H1 (cell line): ENCODE data around the gene IQCH. TPM values are rescaled to one million over a fixed set of nuclear protein-coding genes. Genes with fewer than 3 reads are reported as not detected.

ENCODE experiments used
- CTCF ChIA-PET: fragments of 300-600 bp; sonication (Branson Sonifier 250); formaldehyde crosslinking; loops from one replicate; lab custom pipeline; 2021; ENCODE audit not compliant: partially characterized antibody; lab: Charles Lee
- POLR2A ChIA-PET: fragments of 300-600 bp; sonication (Branson Sonifier 250); formaldehyde crosslinking; loops from one replicate; lab custom pipeline; 2021; ENCODE audit warnings: inconsistent platforms; ENCODE audit not compliant: partially characterized antibody; lab: Charles Lee
- DNase-seq, 2 experiments: peaks; one replicate each; pipeline versions ENCODE4 v3.0.0 to v3.0.0-alpha.2; 2010 to 2022; ENCODE audit warnings: low spot score in 2 of 2, low read depth in 1 of 2, mixed read lengths in 1 of 2
- FAIRE-seq: peaks from 2 replicates; lab custom pipeline; 2011; peaks lifted over from hg19 to GRCh38; lab: Jason Lieb, UNC
- H2AFZ ChIP-seq: 2 replicates; pipeline ENCODE4 v1.8.1; 2012; ENCODE audit warnings: low read length, inconsistent platforms
- H2AK5ac ChIP-seq: 2 replicates; pipeline ENCODE4 v1.6.1; 2013; ENCODE audit warnings: low read depth, low read length
- H2BK120ac ChIP-seq: replicated peaks from 2 replicates; pipeline ENCODE3; 2013; ENCODE audit warnings: low read depth, low read length, inconsistent platforms
- H2BK12ac ChIP-seq: 2 replicates; pipeline ENCODE4 v1.6.1; 2013; ENCODE audit warnings: low read depth, low read length
- H2BK15ac ChIP-seq: 2 replicates; pipeline ENCODE4 v1.6.1; 2013; ENCODE audit warnings: low read length
- H2BK20ac ChIP-seq: 2 replicates; pipeline ENCODE4 v1.6.1; 2013; ENCODE audit warnings: low read length
- H2BK5ac ChIP-seq: 2 replicates; pipeline ENCODE4 v1.6.1; 2013; ENCODE audit warnings: low read depth, low read length
- H3K14ac ChIP-seq: 2 replicates; pipeline ENCODE4 v1.6.1; 2013; ENCODE audit warnings: inconsistent platforms; ENCODE audit not compliant: insufficient read length
- H3K18ac ChIP-seq: 2 replicates; pipeline ENCODE4 v1.6.1; 2013; ENCODE audit warnings: low read length; ENCODE audit errors: extremely low read depth
- H3K23ac ChIP-seq: 2 replicates; pipeline ENCODE4 v1.6.1; 2013; ENCODE audit warnings: inconsistent platforms; ENCODE audit not compliant: insufficient read length
- H3K23me2 ChIP-seq: 2 replicates; pipeline ENCODE4 v1.6.1; 2013; ENCODE audit warnings: low read depth, low read length
- H3K27ac ChIP-seq: 2 replicates; pipeline ENCODE4 v1.6.1; 2011; ENCODE audit warnings: low read depth, low read length, inconsistent platforms
- H3K27me3 ChIP-seq, 4 experiments: replicated peaks in 1 of 4; 1 replicate in 1 of 4; 2 replicates in 3 of 4; pipeline versions ENCODE4 v1.6.1 to v1.8.1; 2011 to 2013; ENCODE audit warnings: low read length in 3 of 4, mild to moderate bottlenecking in 3 of 4, inconsistent platforms in 2 of 4, mixed read lengths in 2 of 4, moderate library complexity in 1 of 4; ENCODE audit not compliant: control insufficient read depth in 3 of 4, insufficient read depth in 3 of 4; ENCODE audit errors: extremely low read depth in 1 of 4
- H3K36me3 ChIP-seq, 4 experiments: 2 replicates each; pipeline versions ENCODE4 v1.6.1 to v1.8.1; 2011 to 2013; ENCODE audit warnings: mild to moderate bottlenecking in 4 of 4, low read length in 3 of 4, moderate library complexity in 2 of 4, control low read depth in 1 of 4, inconsistent platforms in 1 of 4; ENCODE audit not compliant: insufficient read depth in 4 of 4, control insufficient read depth in 2 of 4
- H3K4ac ChIP-seq: replicated peaks from 2 replicates; pipeline ENCODE3; 2013; ENCODE audit warnings: low read length, low read depth, mixed read lengths, inconsistent platforms; ENCODE audit not compliant: insufficient read length
- H3K4me1 ChIP-seq, 4 experiments: replicated peaks in 1 of 4; 1 replicate in 1 of 4; 2 replicates in 3 of 4; pipeline versions ENCODE4 v1.6.1 to v1.8.1; 2011 to 2013; ENCODE audit warnings: low read length in 3 of 4, inconsistent platforms in 2 of 4, mixed read lengths in 1 of 4; ENCODE audit not compliant: insufficient read depth in 4 of 4, control insufficient read depth in 3 of 4
- H3K4me2 ChIP-seq, 2 experiments: 2 replicates each; pipeline versions ENCODE4 v1.6.1 to v1.8.1; 2011 to 2013; ENCODE audit warnings: low read depth in 2 of 2, low read length in 2 of 2, control low read depth in 1 of 2, inconsistent platforms in 1 of 2, mild to moderate bottlenecking in 1 of 2; ENCODE audit not compliant: insufficient read depth in 1 of 2
- H3K4me3 ChIP-seq, 4 experiments: fragments of 200-600, 300-600 bp in 1 of 4; sonication (generic), shearing (Covaris generic), sonication (Bioruptor Twin) in 1 of 4; 2 replicates each; pipeline versions ENCODE4 v1.5.1 to v1.8.1; 2011 to 2016; ENCODE audit warnings: low read length in 4 of 4, low read depth in 3 of 4, control low read depth in 2 of 4, inconsistent platforms in 2 of 4, mild to moderate bottlenecking in 2 of 4, mixed read lengths in 1 of 4, moderate library complexity in 1 of 4; ENCODE audit not compliant: insufficient read depth in 2 of 4; ENCODE audit errors: extremely low read depth in 1 of 4
- H3K56ac ChIP-seq: replicated peaks from 2 replicates; pipeline ENCODE3; 2013; ENCODE audit warnings: low read depth, mild to moderate bottlenecking, mixed read lengths, low read length, inconsistent platforms; ENCODE audit not compliant: insufficient read length
- H3K79me1 ChIP-seq: 2 replicates; pipeline ENCODE4 v1.6.1; 2013; ENCODE audit warnings: low read depth, low read length, control low read depth
- H3K79me2 ChIP-seq, 2 experiments: 2 replicates each; pipeline versions ENCODE4 v1.6.1 to v1.8.1; 2012 to 2013; ENCODE audit warnings: low read length in 2 of 2, mild to moderate bottlenecking in 2 of 2, inconsistent platforms in 1 of 2; ENCODE audit not compliant: insufficient read depth in 2 of 2, control insufficient read depth in 1 of 2
- H3K9ac ChIP-seq, 4 experiments: replicated peaks in 1 of 4; 1 replicate in 1 of 4; 2 replicates in 3 of 4; pipeline versions ENCODE4 v1.6.1 to v1.8.1; 2011 to 2013; ENCODE audit warnings: low read depth in 3 of 4, low read length in 3 of 4, control low read depth in 2 of 4, mild to moderate bottlenecking in 2 of 4, moderate library complexity in 2 of 4, inconsistent platforms in 1 of 4; ENCODE audit errors: extremely low read depth in 1 of 4
- H3K9me3 ChIP-seq, 2 experiments: 2 replicates each; pipeline versions ENCODE4 v1.6.1 to v1.8.1; 2012 to 2013; ENCODE audit warnings: mild to moderate bottlenecking in 2 of 2, moderate library complexity in 2 of 2, control low read depth in 1 of 2, inconsistent platforms in 1 of 2, low read depth in 1 of 2, low read length in 1 of 2, mixed read lengths in 1 of 2; ENCODE audit not compliant: insufficient read depth in 2 of 2
- H4K20me1 ChIP-seq, 2 experiments: replicated peaks in 1 of 2; 2 replicates each; pipeline versions ENCODE3 to v1.8.1; 2011 to 2013; ENCODE audit warnings: inconsistent platforms in 2 of 2, low read length in 2 of 2, mild to moderate bottlenecking in 1 of 2; ENCODE audit not compliant: insufficient read depth in 2 of 2, control insufficient read depth in 1 of 2
- H4K5ac ChIP-seq: 2 replicates; pipeline ENCODE4 v1.6.1; 2013; ENCODE audit warnings: low read length, low read depth, mixed read lengths, inconsistent platforms; ENCODE audit not compliant: insufficient read length
- H4K8ac ChIP-seq: 2 replicates; pipeline ENCODE4 v1.8.0; 2013; ENCODE audit warnings: mild to moderate bottlenecking, moderate library complexity, low read length, inconsistent platforms; ENCODE audit not compliant: insufficient read depth; ENCODE audit errors: extremely low read depth
- H4K91ac ChIP-seq: replicated peaks from 2 replicates; pipeline ENCODE3; 2013; ENCODE audit warnings: low read length, mixed read lengths, inconsistent platforms; ENCODE audit not compliant: insufficient read length
- CEBPB ChIP-seq: IDR thresholded peaks from 2 replicates; pipeline ENCODE4 v1.6.1; 2012; ENCODE audit warnings: low read depth, low read length
- CHD1 ChIP-seq: IDR thresholded peaks from 2 replicates; pipeline ENCODE4 v1.6.1; 2012; ENCODE audit warnings: low read depth, low read length, improper control_type of control experiment
- KDM1A ChIP-seq: fragments of 200-600, 300-600 bp; sonication (generic); IDR thresholded peaks from 2 replicates; pipeline ENCODE4 v1.7.1; 2016; ENCODE audit warnings: mild to moderate bottlenecking, low read length, borderline replicate concordance
- KDM5A ChIP-seq: fragments of 200-600 bp; IDR thresholded peaks from 2 replicates; pipeline ENCODE4 v1.7.1; 2012; ENCODE audit warnings: mild to moderate bottlenecking, low read length, inconsistent platforms, mixed read lengths
- PHF8 ChIP-seq: fragments of 200-600 bp; sonication (generic); conservative IDR thresholded peaks from 2 replicates; pipeline ENCODE4 v1.7.1; 2012; ENCODE audit warnings: low read depth, mild to moderate bottlenecking, inconsistent platforms, low read length, moderate library complexity
- RAD21 ChIP-seq, 2 experiments: IDR thresholded peaks in 1 of 2; conservative IDR thresholded peaks in 1 of 2; 2 replicates each; pipeline ENCODE4 v1.6.1; 2011; ENCODE audit warnings: low read depth in 2 of 2, low read length in 2 of 2, improper control_type of control experiment in 1 of 2, inconsistent platforms in 1 of 2, mild to moderate bottlenecking in 1 of 2, moderate library complexity in 1 of 2
- TCF12 ChIP-seq: IDR thresholded peaks from 2 replicates; pipeline ENCODE4 v1.6.1; 2011; ENCODE audit warnings: low read depth, mild to moderate bottlenecking, low read length
- WGBS, 2 experiments: shearing (Covaris generic) in 1 of 2; methylation state at CpG; one replicate each; pipeline versions ENCODE4 v1.1.6 to v1.1.7; 2013 to 2015; ENCODE audit warnings: low lambda C conversion rate in 2 of 2, mixed read lengths in 2 of 2, inconsistent platforms in 1 of 2, low coverage in 1 of 2, missing lambda C conversion rate in 1 of 2; ENCODE audit not compliant: insufficient replicate concordance in 2 of 2, insufficient coverage in 1 of 2, insufficient read length in 1 of 2; ENCODE audit errors: extremely low coverage in 1 of 2, missing lambda C conversion rate in 1 of 2; 5-methylcytosine and 5-hydroxymethylcytosine counted together
- polyA plus RNA-seq, 7 experiments: library from polyadenylated mRNA; depleted of rRNA in 3 of 7; stranded (reverse) in 5 of 7; unstranded in 2 of 7; fragments of >200 nt in 5 of 7; fragments of 200-250 nt in 2 of 7; gene quantifications; 1 replicate in 5 of 7; 2 replicates in 1 of 7; 4 replicates in 1 of 7; pipeline versions ENCODE4 v1.2.1 to v1.2.3, GENCODE V29; 2011 to 2013; ENCODE audit warnings: missing spikeins in 2 of 7, mixed read lengths in 2 of 7
- total RNA-seq: library from RNA; stranded (reverse); fragmentation: NEBNext Ultra II Directional; extraction: Animal tissue kit (Norgen Biotek cat#: 25700); gene quantifications from 2 replicates; pipeline ENCODE4 v1.2.1, GENCODE V29; 2021
- TF ChIP-seq, protein P1 (sequence below), 3 experiments: IDR thresholded peaks; 1 replicate in 2 of 3; 2 replicates in 1 of 3; pipeline versions ENCODE4 v1.5.1 to v1.6.1; 2011; ENCODE audit warnings: low read length in 3 of 3, mild to moderate bottlenecking in 3 of 3, inconsistent platforms in 2 of 3, low read depth in 1 of 3, moderate library complexity in 1 of 3; ENCODE audit not compliant: insufficient read depth in 1 of 3; ENCODE audit errors: control extremely low read depth in 1 of 3

Gene IQCH
- total and polyA plus RNA-seq, 2 of the 8 experiments (the other 6 are each of a cell fraction or from before 2014, with no cell fraction given), result 0.60 to 1.9 TPM

- H3K9ac ChIP-seq, result no peak overlapping the region
- POLR2A ChIA-PET, result interaction anchor here (0.6 to 0.7 kb wide), 2 partner anchors 10 to 12 kb away, joined by 3 read pairs; no protein-coding TSS in a partner anchor
- no peak overlapping the region for H3K56ac ChIP-seq
- no peak overlapping the region for H2AK5ac ChIP-seq
- H2BK12ac ChIP-seq, result no peak overlapping the region
- no peaks in the 10 kb centered on the region; the same call in 1 of the 2 replicates for H3K79me1 ChIP-seq
- no peak overlapping the region for H3K14ac ChIP-seq
- CTCF ChIA-PET, result interaction anchor here (0.6 to 2.3 kb wide), 15 partner anchors 13 to 299 kb away, joined by 3 to 15 read pairs (median 3); partner anchors contain the start of gene AAGAB
- H4K8ac ChIP-seq, result no peak overlapping the region
- H3K9me3 ChIP-seq, result no peaks in the 10 kb centered on the region
- no peak overlapping the region for H2BK120ac ChIP-seq
- H4K91ac ChIP-seq, result no peak overlapping the region
- no peak overlapping the region for H3K4me3 ChIP-seq
- DNase-seq (no peak), FAIRE-seq (peak; percentile 13)
- H2BK15ac ChIP-seq, result no peak overlapping the region
- 67% methylated on average over 3 of the region's 3 CpGs; no CpG with 5 or more reads in 1 of the 2 experiments for WGBS, 2 experiments
- H3K79me2 ChIP-seq, result peaks cover 0 to 70% of the 10 kb centered on the region in 2 experiments; a peak in 2 of 4 replicates
- H3K4ac ChIP-seq, result no peak overlapping the region
- H2BK20ac ChIP-seq, result no peak overlapping the region
- H2BK5ac ChIP-seq, result no peak overlapping the region
- H3K4me1 ChIP-seq, result peaks cover 0 to 8% (median 3%) of the 10 kb centered on the region in 4 experiments; a peak in 4 of 7 replicates
- H3K18ac ChIP-seq, result no peak overlapping the region
- H4K20me1 ChIP-seq, result peaks cover 2 to 4% of the 10 kb centered on the region in 2 experiments
- no peaks in the 10 kb centered on the region; the same call in 1 of the 2 replicates for H3K23me2 ChIP-seq
- no peak overlapping the region for H4K5ac ChIP-seq
- H3K23ac ChIP-seq, result no peak overlapping the region
- H3K4me2 ChIP-seq, result no peak overlapping the region
- H3K36me3 ChIP-seq, result peaks cover 0 to 5% (median 0%) of the 10 kb centered on the region in 4 experiments; a peak in 1 of 8 replicates
- H3K27me3 ChIP-seq, result no peaks in the 10 kb centered on the region
- H2AFZ ChIP-seq, result no peak overlapping the region
- no peak overlapping the region for H3K27ac ChIP-seq
- TF ChIP-seq TCF12 (no peak), RAD21 (IDR thresholded peaks at IDR 0.05 in 1 of 2, conservative IDR thresholded peaks at IDR 0.05 in 1 of 2; ENCODE audit: low read depth in 2 of 2, low read length in 2 of 2) (peak; percentile 58 to 74), KDM5A (no peak), KDM1A (no peak), CEBPB (no peak), PHF8 (no peak), CHD1 (no peak)
- TF ChIP-seq, protein P1, sequence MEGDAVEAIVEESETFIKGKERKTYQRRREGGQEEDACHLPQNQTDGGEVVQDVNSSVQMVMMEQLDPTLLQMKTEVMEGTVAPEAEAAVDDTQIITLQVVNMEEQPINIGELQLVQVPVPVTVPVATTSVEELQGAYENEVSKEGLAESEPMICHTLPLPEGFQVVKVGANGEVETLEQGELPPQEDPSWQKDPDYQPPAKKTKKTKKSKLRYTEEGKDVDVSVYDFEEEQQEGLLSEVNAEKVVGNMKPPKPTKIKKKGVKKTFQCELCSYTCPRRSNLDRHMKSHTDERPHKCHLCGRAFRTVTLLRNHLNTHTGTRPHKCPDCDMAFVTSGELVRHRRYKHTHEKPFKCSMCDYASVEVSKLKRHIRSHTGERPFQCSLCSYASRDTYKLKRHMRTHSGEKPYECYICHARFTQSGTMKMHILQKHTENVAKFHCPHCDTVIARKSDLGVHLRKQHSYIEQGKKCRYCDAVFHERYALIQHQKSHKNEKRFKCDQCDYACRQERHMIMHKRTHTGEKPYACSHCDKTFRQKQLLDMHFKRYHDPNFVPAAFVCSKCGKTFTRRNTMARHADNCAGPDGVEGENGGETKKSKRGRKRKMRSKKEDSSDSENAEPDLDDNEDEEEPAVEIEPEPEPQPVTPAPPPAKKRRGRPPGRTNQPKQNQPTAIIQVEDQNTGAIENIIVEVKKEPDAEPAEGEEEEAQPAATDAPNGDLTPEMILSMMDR (IDR thresholded peaks at IDR 0.05; ENCODE audit: control extremely low read depth in 1 of 3, insufficient read depth in 1 of 3, low read depth in 1 of 3, low read length in 3 of 3), result peak; percentile 42 to 52 (median 51)
Measured at GRCh38 chr15:67240235-67241131, 14.1 kb upstream of the IQCH start.
